Peyer's patch (tissue), 4 donors: ENCODE results near the gene GFOD1.

Source experiments
- POLR2A ChIP-seq, 2 donors: fragments of 450-650 bp; IDR thresholded peaks; one replicate each; pipeline ENCODE4 v1.5.1; 2017; ENCODE audit warnings: antibody characterized with exemption in 2 of 2, mild to moderate bottlenecking in 2 of 2, moderate library complexity in 2 of 2
- TF ChIP-seq, protein P1 (sequence below), 6 experiments: fragments of 450-650 bp in 4 of 6; fragments of 200-600 bp in 2 of 6; sonication (generic) in 1 of 6; IDR thresholded peaks; one replicate each; pipeline ENCODE4 v1.5.1; 2017 to 2019; ENCODE audit warnings: antibody characterized with exemption in 6 of 6, mild to moderate bottlenecking in 3 of 6, moderate library complexity in 1 of 6

- TF ChIP-seq, protein P1, sequence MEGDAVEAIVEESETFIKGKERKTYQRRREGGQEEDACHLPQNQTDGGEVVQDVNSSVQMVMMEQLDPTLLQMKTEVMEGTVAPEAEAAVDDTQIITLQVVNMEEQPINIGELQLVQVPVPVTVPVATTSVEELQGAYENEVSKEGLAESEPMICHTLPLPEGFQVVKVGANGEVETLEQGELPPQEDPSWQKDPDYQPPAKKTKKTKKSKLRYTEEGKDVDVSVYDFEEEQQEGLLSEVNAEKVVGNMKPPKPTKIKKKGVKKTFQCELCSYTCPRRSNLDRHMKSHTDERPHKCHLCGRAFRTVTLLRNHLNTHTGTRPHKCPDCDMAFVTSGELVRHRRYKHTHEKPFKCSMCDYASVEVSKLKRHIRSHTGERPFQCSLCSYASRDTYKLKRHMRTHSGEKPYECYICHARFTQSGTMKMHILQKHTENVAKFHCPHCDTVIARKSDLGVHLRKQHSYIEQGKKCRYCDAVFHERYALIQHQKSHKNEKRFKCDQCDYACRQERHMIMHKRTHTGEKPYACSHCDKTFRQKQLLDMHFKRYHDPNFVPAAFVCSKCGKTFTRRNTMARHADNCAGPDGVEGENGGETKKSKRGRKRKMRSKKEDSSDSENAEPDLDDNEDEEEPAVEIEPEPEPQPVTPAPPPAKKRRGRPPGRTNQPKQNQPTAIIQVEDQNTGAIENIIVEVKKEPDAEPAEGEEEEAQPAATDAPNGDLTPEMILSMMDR (IDR thresholded peaks at IDR 0.05): no peak
- no peak for TF ChIP-seq POLR2A (IDR thresholded peaks at IDR 0.05)
These were observed 25.6 kb downstream of the GFOD1 start for GRCh38 chr6:13461805-13462204.
